A673 (cell line): ENCODE results near the gene ACE. TPM values are rescaled to one million over a fixed set of nuclear protein-coding genes. Genes with fewer than 3 reads are reported as not detected.

ENCODE experiments used
- BruUV-seq: library from RNA; stranded (reverse); fragments of 400-500 nt; replicated peaks from 2 replicates; lab custom pipeline; 2021; lab: Mats Ljungman, UMichigan
- CTCF ChIA-PET: fragments of 300-600 bp; sonication (Branson Sonifier 250); formaldehyde crosslinking; loops from one replicate; lab custom pipeline; 2022; ENCODE audit warnings: antibody characterized with exemption; lab: Charles Lee
- POLR2A ChIA-PET: fragments of 300-600 bp; sonication (Branson Sonifier 250); formaldehyde crosslinking; loops from one replicate; lab custom pipeline; 2022; ENCODE audit warnings: antibody characterized with exemption; ENCODE audit not compliant: low non-redundant PET; lab: Charles Lee
- DNase-seq: peaks from one replicate; pipeline ENCODE4 v3.0.0-alpha.2; 2015; ENCODE audit warnings: low spot score
- H3K27ac ChIP-seq: fragments of 200-600 bp; sonication (generic); 2 replicates; pipeline ENCODE4 v1.5.1; 2016; ENCODE audit warnings: mixed run types, low read depth, mild to moderate bottlenecking, mixed read lengths, antibody characterized with exemption, low read length; ENCODE audit not compliant: poor library complexity, severe bottlenecking
- H3K27me3 ChIP-seq: fragments of 200-600 bp; sonication (generic); replicated peaks from 2 replicates; pipeline ENCODE4 v1.6.1; 2017; ENCODE audit warnings: mixed run types, low read depth, mild to moderate bottlenecking, mixed read lengths, antibody characterized with exemption, low read length; ENCODE audit not compliant: insufficient read depth, poor library complexity
- H3K36me3 ChIP-seq: fragments of 200-600 bp; sonication (generic); 2 replicates; pipeline ENCODE4 v1.6.1; 2016; ENCODE audit warnings: mixed run types, mild to moderate bottlenecking, mixed read lengths, antibody characterized with exemption, low read length; ENCODE audit not compliant: insufficient read depth, poor library complexity, severe bottlenecking
- H3K4me1 ChIP-seq: fragments of 200-600 bp; sonication (generic); 2 replicates; pipeline ENCODE4 v1.6.1; 2017; ENCODE audit warnings: mixed run types, mild to moderate bottlenecking, mixed read lengths, antibody characterized with exemption, low read length; ENCODE audit not compliant: insufficient read depth, poor library complexity, severe bottlenecking
- H3K4me3 ChIP-seq: fragments of 200-600 bp; sonication (generic); 2 replicates; pipeline ENCODE4 v1.5.1; 2016; ENCODE audit warnings: low read depth, mixed run types, mild to moderate bottlenecking, mixed read lengths, low read length; ENCODE audit not compliant: poor library complexity, severe bottlenecking
- H3K9me3 ChIP-seq: fragments of 200-600 bp; sonication (generic); 2 replicates; pipeline ENCODE4 v1.6.1; 2016; ENCODE audit warnings: mixed run types, low read depth, mild to moderate bottlenecking, mixed read lengths, antibody characterized with exemption, low read length; ENCODE audit not compliant: poor library complexity, severe bottlenecking
- CTCF ChIP-seq: fragments of 300-800, 200-600 bp; sonication (generic); conservative IDR thresholded peaks from 2 replicates; pipeline ENCODE4 v1.5.1; 2017; ENCODE audit warnings: low read depth, mild to moderate bottlenecking, antibody characterized with exemption, low read length, moderate library complexity, mixed read lengths
- EZH2 ChIP-seq: fragments of 200-600 bp; sonication (generic); IDR thresholded peaks from 2 replicates; pipeline ENCODE4 v1.6.1; 2017; ENCODE audit warnings: borderline replicate concordance, low read depth, mild to moderate bottlenecking, mixed read lengths, antibody characterized with exemption, low read length; ENCODE audit not compliant: poor library complexity, severe bottlenecking
- intact Hi-C: fragments of 100-400 bp; cut with micrococcal nuclease; formaldehyde crosslinking; loops from one replicate; pipeline ENCODE4 v1.10.0; 2022; ENCODE audit not compliant: unreplicated experiment
- total RNA-seq: library from RNA; stranded (reverse); gene quantifications from 2 replicates; pipeline ENCODE4 v1.2.3, GENCODE V29; 2021

Gene ACE
- total RNA-seq, 1 experiment from 2014 or later, result 2.1 TPM

- H3K4me1 ChIP-seq, result no peaks in the 10 kb centered on the region
- H3K36me3 ChIP-seq, result no peaks in the 10 kb centered on the region
- DNase-seq, result no peak
- peaks cover 3% of the 10 kb centered on the region for H3K27me3 ChIP-seq
- TF ChIP-seq EZH2 (no peak), CTCF (no peak)
- intact Hi-C loops, result no loop called here
- no TSS peak for BruUV-seq
- no peak overlapping the region for H3K4me3 ChIP-seq
- ChIA-PET POLR2A (no interaction called here), CTCF (no interaction called here)
- H3K27ac ChIP-seq, result no peak overlapping the region
- H3K9me3 ChIP-seq, result no peaks in the 10 kb centered on the region
Observed at GRCh38 chr17:63514974-63515373, 38.1 kb downstream of the ACE start.

DNA sequence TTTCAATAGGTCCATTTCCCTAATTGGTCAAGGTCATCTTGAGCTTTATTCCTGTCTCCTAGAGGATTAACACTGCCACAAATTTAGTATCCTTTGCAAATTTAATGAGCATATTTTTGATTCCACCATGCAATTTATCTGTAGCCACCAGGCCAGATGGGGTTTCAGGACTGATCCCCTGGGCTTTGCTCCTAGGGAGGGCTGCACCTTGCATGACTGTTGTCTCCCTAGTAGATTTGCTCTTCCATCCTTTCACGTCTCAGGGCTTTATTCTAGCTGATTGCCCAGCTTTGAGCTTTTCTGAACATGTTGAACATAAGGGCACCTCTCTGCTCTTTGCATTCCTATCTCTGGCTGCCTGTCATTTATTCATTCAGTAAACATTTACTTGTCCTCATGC is 38.6 kb downstream of the ACE start:
- no peaks in the 10 kb centered on the region for H3K4me1 ChIP-seq
- no peak overlapping the region for H3K4me3 ChIP-seq
- ChIA-PET POLR2A (no interaction called here), CTCF (no interaction called here)
- H3K27ac ChIP-seq, result no peak overlapping the region
- H3K27me3 ChIP-seq, result peaks cover 3% of the 10 kb centered on the region
- H3K9me3 ChIP-seq, result no peaks in the 10 kb centered on the region
- intact Hi-C loops, result no loop called here
- DNase-seq, result no peak
- H3K36me3 ChIP-seq, result no peaks in the 10 kb centered on the region
- no TSS peak for BruUV-seq
- TF ChIP-seq EZH2 (no peak), CTCF (no peak)

GRCh38 chr17:63516910-63517824 is 40.3 kb downstream of the ACE start:
- no peaks in the 10 kb centered on the region for H3K36me3 ChIP-seq
- no peak for DNase-seq
- H3K4me3 ChIP-seq, result no peak overlapping the region
- H3K9me3 ChIP-seq, result no peaks in the 10 kb centered on the region
- no peaks in the 10 kb centered on the region for H3K4me1 ChIP-seq
- H3K27me3 ChIP-seq, result peaks cover 3% of the 10 kb centered on the region
- intact Hi-C loops, result no loop called here
- no peak for TF ChIP-seq CTCF
- no peak for TF ChIP-seq EZH2
- ChIA-PET CTCF (no interaction called here), POLR2A (no interaction called here)
- H3K27ac ChIP-seq, result no peak overlapping the region
- no TSS peak for BruUV-seq
